Thyroid gland (tissue), 4 donors: ENCODE measurements around the gene LGALS4. TPM values are rescaled to one million over a fixed set of nuclear protein-coding genes. Genes with fewer than 3 reads are reported as not detected.
A peak's percentile ranks its signal among the peaks of the same experiment; 100 is the strongest.
"Not testable (repeated sequence)": the region's sequence is repeated elsewhere in the genome, so short reads cannot be mapped to it uniquely, and the experiment has no call there.

ENCODE experiments used
- DNase-seq, 2 donors: peaks; one replicate each; pipeline ENCODE4 v3.0.0-alpha.2; 2019
- H3K27ac ChIP-seq, 3 donors: fragments of 200-600 bp; sonication (generic); 1 replicate in 2 of 3; 2 replicates in 1 of 3; pipeline ENCODE4 v1.5.1; 2016 to 2019; ENCODE audit warnings: mild to moderate bottlenecking in 1 of 3, moderate library complexity in 1 of 3
- H3K27me3 ChIP-seq: fragments of 200-600 bp; sonication (generic); one replicate; pipeline ENCODE4 v1.5.1; 2019
- H3K36me3 ChIP-seq, 2 donors: fragments of 200-600 bp; sonication (generic); one replicate each; pipeline ENCODE4 v1.5.1; 2016 to 2019
- H3K4me1 ChIP-seq, 2 donors: fragments of 200-600 bp; sonication (generic); one replicate each; pipeline ENCODE4 v1.5.1; 2017 to 2019
- H3K4me3 ChIP-seq, 3 donors: fragments of 200-600 bp; sonication (generic); replicated peaks in 1 of 3; 1 replicate in 2 of 3; 2 replicates in 1 of 3; pipeline ENCODE4 v1.5.1; 2016; ENCODE audit warnings: mild to moderate bottlenecking in 1 of 3
- H3K9me3 ChIP-seq: fragments of 200-600 bp; sonication (generic); one replicate; pipeline ENCODE4 v1.5.1; 2017
- POLR2A ChIP-seq, 2 donors: fragments of 450-650 bp; IDR thresholded peaks; one replicate each; pipeline ENCODE4 v1.6.1; 2017; ENCODE audit warnings: antibody characterized with exemption in 2 of 2, mild to moderate bottlenecking in 2 of 2, moderate library complexity in 1 of 2
- WGBS, 2 donors: methylation state at CpG; one replicate each; pipeline ENCODE4 v1.1.5; 2017; 5-methylcytosine and 5-hydroxymethylcytosine counted together
- intact Hi-C: fragments of 100-400 bp; cut with DNase I; formaldehyde crosslinking; loops from one replicate; pipeline ENCODE4 v1.15.1; 2023
- total RNA-seq, 4 donors: library from RNA; depleted of rRNA; stranded (reverse); fragments of >200 nt; gene quantifications; one replicate each; pipeline ENCODE4 v1.2.3, GENCODE V29; 2016
- TF ChIP-seq, protein P1 (sequence below), 6 experiments: fragments of 200-600 bp in 3 of 6; fragments of 450-650 bp in 3 of 6; sonication (generic) in 3 of 6; IDR thresholded peaks; one replicate each; pipeline ENCODE4 v1.5.1; 2016 to 2019; ENCODE audit warnings: antibody characterized with exemption in 6 of 6, mild to moderate bottlenecking in 2 of 6, inconsistent platforms in 1 of 6, moderate library complexity in 1 of 6

Gene LGALS4, protein sequence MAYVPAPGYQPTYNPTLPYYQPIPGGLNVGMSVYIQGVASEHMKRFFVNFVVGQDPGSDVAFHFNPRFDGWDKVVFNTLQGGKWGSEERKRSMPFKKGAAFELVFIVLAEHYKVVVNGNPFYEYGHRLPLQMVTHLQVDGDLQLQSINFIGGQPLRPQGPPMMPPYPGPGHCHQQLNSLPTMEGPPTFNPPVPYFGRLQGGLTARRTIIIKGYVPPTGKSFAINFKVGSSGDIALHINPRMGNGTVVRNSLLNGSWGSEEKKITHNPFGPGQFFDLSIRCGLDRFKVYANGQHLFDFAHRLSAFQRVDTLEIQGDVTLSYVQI
- total RNA-seq = 1 to 10 TPM in 2 of 4 donors, not detected in 2; 1.6 TPM

DNA sequence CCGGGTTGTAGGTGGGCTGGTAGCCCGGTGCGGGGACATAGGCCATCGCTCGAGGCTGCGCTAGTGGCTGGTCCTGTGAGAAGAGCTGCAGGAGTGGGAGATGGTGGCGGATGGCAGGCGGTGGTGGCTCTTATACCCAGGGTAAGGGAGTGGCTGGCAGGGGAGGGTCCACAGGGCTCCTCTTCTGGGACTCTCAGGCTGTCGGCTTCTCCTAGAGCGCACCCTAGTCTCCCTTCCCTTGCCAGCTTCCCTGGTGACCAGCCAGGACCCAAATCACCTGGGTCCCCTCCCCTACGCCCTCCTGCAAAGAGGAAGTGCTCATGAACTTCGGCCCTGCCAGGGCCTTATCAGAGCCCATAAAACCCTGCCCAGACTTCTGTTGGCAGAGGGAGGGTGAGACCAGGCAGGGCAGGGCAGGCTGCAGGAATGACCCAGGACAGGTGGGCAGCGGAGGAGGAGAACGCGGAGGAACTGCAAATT, at the start of gene LGALS4:
Gene LGALS4 (minus strand): TSS at position 105 of the 480 bp plus-strand sequence. CDS start 59 bp downstream, at position 46.
- H3K9me3 ChIP-seq = no peaks in the 10 kb centered on the region
- H3K4me3 ChIP-seq = no peak within 1 kb of the TSS
- intact Hi-C loops = no loop called here
- WGBS, 2 donors = 90 to 94% methylated on average over 14 to 15 of the region's 15 CpGs
- H3K27ac ChIP-seq = no peak within 1 kb of the TSS
- TF ChIP-seq, protein P1, sequence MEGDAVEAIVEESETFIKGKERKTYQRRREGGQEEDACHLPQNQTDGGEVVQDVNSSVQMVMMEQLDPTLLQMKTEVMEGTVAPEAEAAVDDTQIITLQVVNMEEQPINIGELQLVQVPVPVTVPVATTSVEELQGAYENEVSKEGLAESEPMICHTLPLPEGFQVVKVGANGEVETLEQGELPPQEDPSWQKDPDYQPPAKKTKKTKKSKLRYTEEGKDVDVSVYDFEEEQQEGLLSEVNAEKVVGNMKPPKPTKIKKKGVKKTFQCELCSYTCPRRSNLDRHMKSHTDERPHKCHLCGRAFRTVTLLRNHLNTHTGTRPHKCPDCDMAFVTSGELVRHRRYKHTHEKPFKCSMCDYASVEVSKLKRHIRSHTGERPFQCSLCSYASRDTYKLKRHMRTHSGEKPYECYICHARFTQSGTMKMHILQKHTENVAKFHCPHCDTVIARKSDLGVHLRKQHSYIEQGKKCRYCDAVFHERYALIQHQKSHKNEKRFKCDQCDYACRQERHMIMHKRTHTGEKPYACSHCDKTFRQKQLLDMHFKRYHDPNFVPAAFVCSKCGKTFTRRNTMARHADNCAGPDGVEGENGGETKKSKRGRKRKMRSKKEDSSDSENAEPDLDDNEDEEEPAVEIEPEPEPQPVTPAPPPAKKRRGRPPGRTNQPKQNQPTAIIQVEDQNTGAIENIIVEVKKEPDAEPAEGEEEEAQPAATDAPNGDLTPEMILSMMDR (IDR thresholded peaks at IDR 0.05) = no peak
- TF ChIP-seq POLR2A (IDR thresholded peaks at IDR 0.05) = no peak
- no peaks in the 10 kb centered on the region for H3K27me3 ChIP-seq
- DNase-seq = no peak
- H3K4me1 ChIP-seq = peaks cover 4 to 5% of the 10 kb centered on the region in 2 donors
- H3K36me3 ChIP-seq = peaks cover 26 to 29% of the 10 kb centered on the region in 2 donors

DNA sequence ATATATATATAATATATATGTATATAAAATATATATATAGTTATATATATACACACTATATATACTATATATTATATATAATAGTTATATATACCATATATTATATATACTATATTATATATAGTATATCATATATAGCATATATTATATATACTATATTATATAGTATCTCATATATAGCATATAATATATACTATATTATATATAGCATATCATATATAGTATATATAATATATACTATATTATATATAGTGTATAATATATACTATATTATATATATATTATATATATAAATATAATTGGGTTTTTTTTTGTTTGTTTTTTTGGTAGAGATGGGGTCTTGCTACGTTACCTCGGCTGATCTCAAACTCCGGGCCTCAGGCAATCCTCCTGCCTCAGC, 48.6 kb upstream of the LGALS4 start:
- H3K4me1 ChIP-seq = peaks cover 5 to 29% of the 10 kb centered on the region in 2 donors
- no peak for DNase-seq
- no peaks in the 10 kb centered on the region for H3K27me3 ChIP-seq
- WGBS, 2 donors = 95 to 97% methylated on average over 3 of the region's 3 CpGs
- H3K27ac ChIP-seq = no peak overlapping the region
- H3K9me3 ChIP-seq = no peaks in the 10 kb centered on the region
- TF ChIP-seq, protein P1 (IDR thresholded peaks at IDR 0.05) = no peak
- no peak for TF ChIP-seq POLR2A (IDR thresholded peaks at IDR 0.05)
- no peaks in the 10 kb centered on the region for H3K36me3 ChIP-seq
- intact Hi-C loops = no loop called here
- no peak overlapping the region for H3K4me3 ChIP-seq

DNA sequence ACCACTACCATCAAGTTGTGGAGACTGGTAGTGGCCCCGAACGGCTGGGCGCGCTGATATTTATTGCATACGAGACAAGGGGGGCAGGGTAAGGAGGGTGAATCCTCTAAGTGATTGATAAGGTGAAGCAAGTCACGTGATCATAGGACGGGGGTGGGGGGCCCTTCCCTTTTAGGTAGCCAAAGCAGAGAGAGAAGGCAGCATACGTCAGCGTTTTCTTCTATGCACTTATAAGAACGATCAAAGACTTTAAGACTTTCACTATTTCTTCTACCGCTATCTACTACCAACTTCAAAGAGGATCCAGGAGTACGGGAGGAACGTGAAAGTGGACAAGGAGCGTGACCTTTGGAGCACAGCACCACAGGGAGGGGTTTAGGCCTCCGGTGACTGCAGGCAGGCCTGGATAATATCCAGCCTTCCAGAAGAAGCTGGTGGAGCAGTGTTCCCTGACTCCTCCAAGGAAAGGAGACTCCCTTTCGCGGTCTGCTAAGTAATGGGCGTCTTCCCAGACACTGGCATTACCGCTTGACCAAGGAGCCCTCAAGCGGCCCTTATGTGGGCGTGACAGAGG, 47.0 kb upstream of the LGALS4 start:
- H3K27ac ChIP-seq = peak overlapping the region in 2 of 3 donors; percentile 7 to 13
- H3K27me3 ChIP-seq, H3K9me3 ChIP-seq, intact Hi-C loops, H3K36me3 ChIP-seq, H3K4me3 ChIP-seq: not testable (repeated sequence)
- peak; percentile 71 to 73 for DNase-seq
- H3K4me1 ChIP-seq = peaks cover 5 to 30% of the 10 kb centered on the region in 2 donors
- WGBS, 2 donors = 52 to 62% methylated on average over 21 of the region's 21 CpGs

DNA sequence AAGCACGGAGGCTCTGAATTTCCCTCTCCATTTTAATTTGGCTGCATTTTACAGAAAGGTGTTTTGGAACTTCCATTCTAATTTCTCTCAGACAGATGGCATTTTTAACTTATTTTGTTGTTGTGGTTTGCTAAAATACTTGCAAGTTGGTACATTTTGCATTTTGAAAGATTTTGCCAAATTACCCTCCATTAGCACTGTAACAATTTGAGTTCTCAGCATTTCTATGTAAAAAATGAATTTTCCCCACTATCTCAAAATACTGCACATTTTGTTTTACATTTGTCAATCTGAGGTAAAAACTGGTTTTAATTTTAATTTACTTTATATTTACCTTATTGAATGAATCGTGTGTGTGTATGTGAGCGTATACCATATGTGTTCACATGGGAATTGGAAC, 44.1 kb upstream of the LGALS4 start:
- no peaks in the 10 kb centered on the region for H3K27me3 ChIP-seq
- DNase-seq = no peak
- H3K27ac ChIP-seq = no peak overlapping the region
- TF ChIP-seq, protein P1 (IDR thresholded peaks at IDR 0.05) = no peak
- no peak for TF ChIP-seq POLR2A (IDR thresholded peaks at IDR 0.05)
- no peaks in the 10 kb centered on the region for H3K9me3 ChIP-seq
- no peak overlapping the region for H3K4me3 ChIP-seq
- H3K36me3 ChIP-seq = no peaks in the 10 kb centered on the region
- intact Hi-C loops = no loop called here
- peaks cover 5 to 22% of the 10 kb centered on the region in 2 donors for H3K4me1 ChIP-seq
- 86 to 88% methylated on average over 3 of the region's 3 CpGs for WGBS, 2 donors

DNA sequence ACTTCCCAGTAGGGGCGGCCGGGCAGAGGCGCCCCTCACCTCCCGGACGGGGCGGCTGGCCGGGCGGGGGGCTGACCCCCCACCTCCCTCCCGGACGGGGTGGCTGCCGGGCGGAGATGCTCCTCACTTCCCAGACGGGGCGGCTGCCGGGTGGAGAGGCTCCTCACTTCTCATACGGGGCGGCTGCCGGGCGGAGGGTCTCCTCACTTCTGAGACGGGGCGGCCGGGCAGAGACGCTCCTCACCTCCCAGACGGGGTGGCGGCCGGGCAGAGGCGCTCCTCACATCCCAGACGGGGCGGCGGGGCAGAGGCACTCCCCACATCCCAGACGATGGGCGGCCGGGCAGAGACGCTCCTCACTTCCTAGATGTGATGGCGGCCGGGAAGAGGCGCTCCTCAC, 43.0 kb upstream of the LGALS4 start:
- H3K36me3 ChIP-seq, DNase-seq, H3K27ac ChIP-seq, H3K27me3 ChIP-seq, H3K9me3 ChIP-seq, H3K4me3 ChIP-seq, intact Hi-C loops: not testable (repeated sequence)
- peaks cover 10 to 19% of the 10 kb centered on the region in 2 donors for H3K4me1 ChIP-seq
- WGBS, 2 donors = no CpG with 5 or more reads among the region's 37 CpGs

DNA sequence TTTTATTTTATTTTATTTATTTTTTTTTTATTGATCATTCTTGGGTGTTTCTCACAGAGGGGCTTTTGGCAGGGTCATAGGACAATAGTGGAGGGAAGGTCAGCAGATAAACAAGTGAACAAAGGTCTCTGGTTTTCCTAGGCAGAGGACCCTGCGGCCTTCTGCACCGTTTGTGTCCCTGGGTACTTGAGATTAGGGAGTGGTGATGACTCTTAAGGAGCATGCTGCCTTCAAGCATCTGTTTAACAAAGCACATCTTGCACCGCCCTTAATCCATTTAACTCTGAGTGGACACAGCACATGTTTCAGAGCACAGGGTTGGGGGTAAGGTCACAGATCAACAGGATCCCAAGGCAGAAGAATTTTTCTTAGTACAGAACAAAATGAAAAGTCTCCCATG, 42.2 kb upstream of the LGALS4 start:
- DNase-seq, H3K27me3 ChIP-seq, H3K4me3 ChIP-seq, H3K36me3 ChIP-seq, intact Hi-C loops, H3K9me3 ChIP-seq: not testable (repeated sequence)
- Histone ChIP-seq H3K4me1 (peaks cover 10 to 14% of the 10 kb centered on the region in 2 donors), H3K27ac (peak overlapping the region in 1 of 3 donors; percentile 32)
- 25 to 42% methylated on average over 3 of the region's 3 CpGs for WGBS, 2 donors
